HL-60 (cell line): ENCODE data around the gene MAD1L1.

Source experiments
- CTCF ChIP-seq: IDR thresholded peaks from one replicate; pipeline ENCODE4 v1.5.1; 2011; ENCODE audit warnings: low read length, control low read depth, inconsistent platforms; ENCODE audit not compliant: insufficient read depth
- POLR2AphosphoS5 ChIP-seq: IDR thresholded peaks from 2 replicates; pipeline ENCODE4 v1.6.1; 2012; ENCODE audit warnings: low read depth
- REST ChIP-seq: IDR thresholded peaks from 2 replicates; pipeline ENCODE4 v1.6.1; 2012; ENCODE audit warnings: low read depth; ENCODE audit not compliant: insufficient replicate concordance
- SPI1 ChIP-seq: IDR thresholded peaks from 2 replicates; pipeline ENCODE4 v1.6.1; 2012; ENCODE audit warnings: low read depth, mild to moderate bottlenecking, borderline replicate concordance

GRCh38 chr7:1922071-1922869 lies 310.5 kb downstream of the MAD1L1 start:
- TF ChIP-seq CTCF: no peak
- TF ChIP-seq REST: no peak
- no peak for TF ChIP-seq POLR2AphosphoS5
- TF ChIP-seq SPI1: no peak
